HG03439 (cell line): Measurements from ENCODE around the gene CRHR1.

Source experiments
- ATAC-seq: cut with Tn5 transposase; IDR thresholded peaks from one replicate; pipeline ENCODE4 v1.9.1; 2021; ENCODE audit warnings: mild to moderate bottlenecking, moderate library complexity; ENCODE audit not compliant: unreplicated experiment

CRHR1 gene

GRCh38 chr17:45787044-45787443 lies 2.9 kb downstream of the CRHR1 start:
- no peak for ATAC-seq

DNA sequence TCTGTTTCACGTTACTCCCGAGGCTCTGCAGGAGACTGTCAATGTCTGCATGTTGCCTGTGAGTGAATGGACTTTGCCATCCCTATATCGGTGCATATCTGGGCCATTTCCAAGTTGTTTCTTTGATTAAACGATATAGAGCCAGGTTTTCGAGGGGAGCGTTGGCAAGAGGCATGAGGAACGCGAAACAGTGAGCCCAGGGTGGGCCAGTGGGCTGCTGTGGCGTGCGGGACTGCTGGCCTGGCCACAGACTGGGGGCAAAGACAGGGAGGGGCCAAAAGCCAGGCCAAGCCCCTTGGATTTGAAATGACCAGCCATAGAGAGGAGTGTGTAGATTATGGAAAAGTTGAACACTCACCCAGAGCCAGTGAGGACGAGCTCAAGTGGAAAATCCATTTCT lies 3.5 kb downstream of the CRHR1 start:
- ATAC-seq: no peak

GRCh38 chr17:45788057-45788456 lies 3.9 kb downstream of the CRHR1 start:
- no peak for ATAC-seq

DNA sequence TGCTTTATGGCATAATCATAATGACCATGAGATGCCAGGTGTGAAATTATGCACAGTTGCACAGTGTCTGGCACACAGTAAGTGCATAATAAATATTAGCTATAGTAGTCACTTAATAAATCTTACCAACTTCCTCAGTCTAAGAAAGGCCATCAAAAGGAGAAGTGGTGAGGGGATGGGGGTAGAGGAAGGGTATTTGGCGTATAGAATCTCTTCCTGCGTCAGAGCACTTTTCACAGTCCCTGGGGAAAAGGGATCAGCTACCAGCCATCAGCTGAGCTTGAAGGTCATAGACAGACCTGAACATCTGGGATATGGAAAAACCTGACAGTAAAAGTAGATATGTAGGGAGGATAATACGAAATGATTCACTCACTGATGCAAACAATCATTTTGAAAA lies 5.8 kb downstream of the CRHR1 start:
- no peak for ATAC-seq

DNA sequence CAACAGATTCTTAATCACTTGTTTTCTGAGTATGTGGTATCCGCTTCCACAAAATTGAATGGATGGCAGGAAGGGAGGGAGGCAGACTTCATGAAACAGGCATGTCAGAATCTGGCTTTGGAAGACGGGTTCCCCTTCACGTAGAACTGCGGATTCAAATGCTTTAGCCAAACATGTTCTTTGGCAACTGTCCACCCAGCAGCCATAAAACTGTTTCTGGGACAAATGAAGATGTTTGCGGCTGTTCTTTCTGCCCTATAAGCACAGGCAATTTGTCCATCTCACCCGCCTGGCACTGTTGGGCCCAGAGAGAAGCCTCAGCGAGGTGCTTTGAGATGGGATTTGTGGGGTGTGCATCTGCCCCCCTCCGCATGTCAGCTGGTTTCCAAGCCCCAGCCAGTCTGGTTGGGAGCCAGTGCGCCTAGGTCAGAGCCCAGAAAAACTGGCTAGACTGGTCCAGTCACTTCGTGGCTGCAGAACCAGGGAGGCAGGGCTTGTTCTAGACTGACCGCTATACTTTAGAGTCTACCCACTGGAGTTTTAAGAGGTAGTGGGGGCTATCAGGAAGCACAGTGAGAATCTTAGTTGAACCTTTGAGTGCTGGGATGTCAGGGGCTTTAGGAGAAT lies 6.3 kb downstream of the CRHR1 start:
- ATAC-seq: no peak

- ATAC-seq: no peak
Observed at GRCh38 chr17:45791041-45791582, 7.0 kb downstream of the CRHR1 start.

GRCh38 chr17:45791935-45792334 lies 7.8 kb downstream of the CRHR1 start:
- ATAC-seq: no peak

DNA sequence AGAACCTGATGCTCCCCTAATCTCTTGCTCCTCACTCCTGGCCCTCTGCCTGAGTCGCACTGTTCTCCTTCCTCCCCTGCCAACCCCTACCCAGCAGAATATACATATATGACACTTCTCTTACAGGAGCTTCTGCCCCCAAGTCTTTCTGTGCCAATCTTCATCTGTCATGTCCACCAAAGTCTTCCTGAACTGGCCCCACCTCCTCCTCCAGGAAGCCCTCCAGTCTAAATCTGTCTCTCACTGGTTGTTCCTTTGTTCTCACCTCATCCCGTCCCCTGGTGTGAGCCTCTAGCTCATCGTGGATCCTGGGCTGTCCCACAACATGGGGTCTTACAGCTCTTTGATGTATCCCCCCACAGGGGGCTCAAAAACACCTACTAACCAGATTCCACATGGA lies 8.3 kb downstream of the CRHR1 start:
- ATAC-seq: no peak

GRCh38 chr17:45792995-45793755 lies 9.1 kb downstream of the CRHR1 start:
- ATAC-seq: no peak

GRCh38 chr17:45793999-45794540 lies 9.9 kb downstream of the CRHR1 start:
- ATAC-seq: no peak

DNA sequence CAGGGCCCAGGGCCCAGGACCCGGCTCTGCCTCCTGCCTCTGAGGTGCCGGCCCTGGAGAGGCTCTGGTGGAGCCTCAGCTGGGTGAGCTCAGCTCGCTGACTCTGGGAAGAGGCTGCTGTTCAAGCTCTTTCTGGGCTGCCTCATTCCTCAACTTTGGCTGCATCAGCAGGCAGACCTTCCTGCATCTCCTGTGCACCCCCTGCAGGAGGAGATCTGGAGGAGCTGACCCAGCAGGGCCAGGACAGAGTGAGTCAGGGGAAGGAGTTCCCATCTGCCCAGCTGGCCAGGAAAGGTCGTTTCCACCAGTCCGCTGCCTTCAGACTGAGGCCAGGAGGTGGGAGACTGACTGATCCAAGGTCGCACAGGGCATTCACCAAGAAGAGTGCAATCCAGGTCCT lies 10.7 kb downstream of the CRHR1 start:
- no peak for ATAC-seq

DNA sequence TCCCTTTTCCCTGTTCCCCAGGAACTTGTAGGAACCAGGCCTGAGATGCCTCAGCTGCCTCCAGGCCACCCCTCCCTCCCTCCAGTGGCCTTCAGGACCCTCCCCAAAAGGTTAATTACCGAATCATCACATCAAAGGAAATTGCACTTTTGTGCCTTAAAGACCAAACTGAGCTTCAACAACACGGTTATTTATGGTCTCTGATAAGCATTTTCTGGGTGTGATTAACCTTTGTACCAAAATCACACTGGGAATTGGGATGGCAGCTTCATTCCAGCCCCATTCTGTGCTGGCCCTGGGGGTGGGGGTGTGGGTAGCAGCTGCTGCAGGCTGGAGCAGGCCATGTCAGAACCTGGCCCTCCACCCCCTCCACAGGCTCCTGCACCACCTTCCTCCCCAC lies 16.7 kb downstream of the CRHR1 start:
- ATAC-seq: no peak

DNA sequence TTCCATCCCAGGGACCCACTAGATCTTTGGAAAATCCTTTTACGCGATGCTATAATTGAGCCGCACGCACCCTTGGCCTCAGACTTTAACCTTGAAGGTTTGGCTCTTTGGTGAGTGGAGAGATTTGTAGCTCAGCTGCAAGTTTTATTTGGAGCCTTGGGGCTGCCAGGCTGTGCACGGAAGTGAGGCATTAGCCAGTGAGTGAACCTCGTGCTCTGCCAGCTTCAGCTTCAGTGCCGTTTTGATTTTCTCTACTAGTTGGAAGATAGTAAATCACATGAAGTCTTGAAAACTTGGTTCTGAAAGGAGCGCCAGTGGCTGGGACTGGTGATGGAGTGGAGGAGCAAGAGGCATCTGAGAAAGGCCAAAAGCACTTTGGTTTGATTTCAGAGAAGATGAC lies 17.3 kb downstream of the CRHR1 start:
- no peak for ATAC-seq

DNA sequence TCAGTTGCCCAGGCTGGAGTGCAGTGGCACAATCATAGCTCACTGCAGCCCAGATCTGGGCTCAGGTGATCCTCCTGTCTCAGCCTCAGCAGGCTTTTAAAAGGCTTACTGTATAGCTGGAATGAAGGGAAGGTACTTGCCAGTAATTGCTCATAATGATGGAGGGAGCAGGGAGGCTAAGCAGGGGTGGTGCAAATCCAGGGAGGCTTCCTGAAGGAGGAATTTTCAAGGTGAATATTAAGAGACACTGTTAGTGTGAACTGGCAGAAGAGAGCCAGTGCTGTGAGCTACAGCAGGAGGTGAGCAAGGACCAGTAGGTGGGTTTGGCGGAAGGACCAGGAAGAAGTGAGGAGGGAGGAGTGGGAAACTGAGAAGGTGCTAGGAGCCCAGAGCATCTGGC lies 24.7 kb downstream of the CRHR1 start:
- no peak for ATAC-seq

DNA sequence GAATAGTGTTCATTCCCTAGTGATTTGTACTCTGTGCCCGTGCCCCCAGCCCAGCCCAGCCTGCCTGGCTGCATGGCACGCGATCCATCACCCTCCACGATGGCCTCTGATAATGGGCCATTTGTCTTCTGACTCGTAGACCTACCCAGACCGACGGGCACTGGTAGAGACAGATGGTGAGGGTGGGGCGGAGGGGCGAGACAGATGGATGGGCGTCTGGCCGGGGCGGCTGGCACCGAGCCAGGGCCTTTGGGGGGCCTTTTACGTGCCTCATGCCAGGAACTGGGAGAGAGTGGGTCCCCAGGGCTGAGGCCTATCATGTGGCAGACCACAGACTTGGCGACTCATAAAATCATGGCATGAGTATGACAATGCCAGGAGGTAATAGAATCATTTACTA lies 25.4 kb downstream of the CRHR1 start:
- ATAC-seq: no peak

- no peak for ATAC-seq
Observed at GRCh38 chr17:45812102-45812501, 28.0 kb downstream of the CRHR1 start.

- no peak for ATAC-seq
Observed at GRCh38 chr17:45813048-45813725, 29.1 kb downstream of the CRHR1 start.

GRCh38 chr17:45814622-45815606 lies 30.8 kb downstream of the CRHR1 start:
- no peak for ATAC-seq

GRCh38 chr17:45815752-45816151 lies 31.6 kb downstream of the CRHR1 start:
- no peak for ATAC-seq

- ATAC-seq: no peak
Observed at GRCh38 chr17:45818041-45818440, 33.9 kb downstream of the CRHR1 start.
